ENCODE results near the gene TRMT6.

Gene TRMT6

DNA sequence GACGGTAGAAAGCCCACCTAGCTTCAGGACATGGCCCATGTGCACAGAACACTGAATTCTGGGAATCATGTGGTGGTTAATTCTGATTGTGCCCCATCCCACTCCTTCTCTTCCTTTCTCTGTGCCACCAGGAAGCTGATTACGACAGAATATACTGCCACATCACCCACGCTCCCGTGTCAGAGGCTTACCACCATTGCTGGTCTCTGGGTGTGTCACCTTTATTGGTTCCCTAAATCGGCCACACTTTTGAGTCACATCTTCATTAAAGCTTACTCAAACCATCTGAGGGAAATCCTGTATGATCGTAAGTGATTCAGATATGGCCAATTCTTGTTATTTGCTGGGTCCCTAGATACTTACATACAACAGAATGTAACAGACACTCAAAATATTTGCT, 3.1 kb downstream of the TRMT6 start:
- DNase-seq (ENCODE audit: low read depth): no peak

DNA sequence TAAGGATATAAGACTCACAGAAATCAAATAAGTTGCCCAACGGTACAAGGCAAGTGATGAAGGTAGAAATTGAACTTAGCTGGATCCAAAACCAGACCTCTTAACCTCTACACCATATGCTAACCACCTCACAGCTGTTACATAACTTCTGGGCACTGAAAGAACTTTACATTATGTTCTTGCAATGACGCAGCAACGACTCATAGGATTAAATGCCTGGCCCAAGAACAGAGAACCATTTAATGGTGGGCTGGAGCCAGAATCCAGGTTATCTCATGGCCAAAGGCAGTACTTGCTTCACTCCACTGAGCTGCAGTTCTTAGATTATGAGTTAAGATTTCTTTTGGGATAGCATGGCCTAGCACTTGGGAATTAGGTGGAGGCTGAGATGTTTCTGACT, 4.4 kb downstream of the TRMT6 start:
- DNase-seq (ENCODE audit: low read depth): peak; percentile 26

DNA sequence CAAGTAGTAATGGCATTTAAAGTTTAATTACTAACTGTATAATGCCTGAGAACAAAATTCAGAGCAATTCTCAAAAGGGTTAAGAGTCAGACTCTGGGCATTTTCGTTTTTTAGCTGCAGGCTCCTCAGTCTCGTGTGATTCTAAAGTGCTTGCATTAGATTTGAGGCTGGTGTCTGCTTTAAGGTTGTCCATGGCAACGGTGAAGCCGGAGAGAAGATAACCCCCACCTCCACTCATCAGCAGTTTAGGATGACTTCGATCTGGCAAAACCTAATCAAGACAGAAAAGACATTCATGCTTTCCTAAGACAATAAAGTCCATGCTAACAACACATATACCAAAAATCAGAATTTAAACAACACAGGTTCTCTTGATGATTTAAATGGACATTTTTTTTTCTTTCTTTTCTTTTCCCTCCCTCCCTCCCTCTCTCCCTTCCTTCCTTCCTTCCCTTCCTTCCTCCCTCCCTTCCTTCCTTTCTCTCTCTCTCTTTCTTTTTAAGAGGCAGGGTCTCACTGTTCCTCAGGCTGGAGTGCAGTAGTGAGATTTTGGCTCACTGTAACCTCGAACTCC, 11.8 kb downstream of the TRMT6 start:
- DNase-seq (ENCODE audit: low read depth): no peak

DNA sequence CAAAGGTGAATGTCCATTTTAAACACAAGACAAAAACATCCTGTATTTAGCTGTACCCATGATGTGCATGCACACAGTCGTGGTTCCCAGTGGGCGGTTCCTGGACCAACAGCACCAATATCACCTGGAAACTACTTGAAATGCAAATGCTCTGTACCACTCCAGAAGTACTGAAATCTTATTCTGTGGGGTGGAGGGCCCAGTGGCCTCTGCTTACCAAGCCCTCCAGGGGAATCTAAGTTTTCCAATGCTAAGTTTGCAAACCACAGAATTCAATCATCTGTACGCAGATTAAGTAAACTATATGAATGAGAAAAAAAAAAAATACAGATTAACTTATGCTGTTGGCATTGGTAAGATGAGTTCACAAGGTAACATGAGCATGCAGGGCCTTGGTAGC, 14.1 kb downstream of the TRMT6 start:
- DNase-seq (ENCODE audit: low read depth): no peak

DNA sequence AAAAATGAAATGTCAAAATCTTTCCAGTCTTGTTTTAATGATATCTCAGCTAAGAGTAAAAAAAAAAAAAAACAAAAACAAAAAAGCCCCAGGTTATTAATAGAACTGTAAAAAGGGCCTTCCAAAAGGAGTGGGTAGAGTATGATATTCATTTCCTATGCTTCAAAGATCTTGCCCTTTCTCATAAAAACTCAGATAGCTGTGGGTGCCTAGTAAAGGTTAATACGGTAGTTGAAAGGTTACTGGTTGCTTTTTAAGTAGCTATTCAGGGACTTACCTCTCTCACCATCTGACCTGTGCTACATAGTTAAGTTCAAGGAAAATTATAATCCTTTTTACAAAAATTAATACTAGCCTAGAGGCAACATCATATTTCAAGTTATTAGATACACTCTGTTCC, 14.9 kb downstream of the TRMT6 start:
- no peak for DNase-seq (ENCODE audit: low read depth)

DNA sequence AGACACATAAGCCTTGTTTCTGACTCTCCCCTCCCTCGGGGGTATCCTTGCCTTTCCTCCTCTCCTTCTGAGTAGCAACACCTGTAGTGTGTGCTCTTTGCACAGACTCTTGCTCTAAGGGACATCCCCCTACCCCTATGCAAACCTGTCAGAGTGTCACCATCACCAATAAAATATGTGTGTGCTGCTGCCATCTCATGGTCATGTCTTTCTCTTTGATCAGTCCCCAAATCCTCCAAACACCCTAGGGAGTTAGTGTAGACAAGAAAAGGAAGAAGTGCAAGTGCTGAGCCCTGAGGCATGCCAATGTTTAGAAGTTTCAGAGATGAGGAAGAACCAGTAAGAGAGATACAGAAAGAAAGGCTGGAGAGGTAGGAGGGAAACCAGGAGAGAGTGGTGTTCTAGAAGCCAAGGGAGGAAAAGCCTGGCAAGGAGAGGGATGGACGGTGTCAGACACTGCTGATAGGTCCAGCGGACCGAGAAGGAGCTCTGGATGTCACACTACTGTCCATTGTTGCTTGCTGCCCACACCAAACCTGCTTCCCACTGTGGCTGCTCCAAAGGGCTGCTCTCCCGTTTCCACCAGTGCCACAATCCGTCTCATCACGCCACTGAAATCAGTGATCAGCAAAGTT, 16.4 kb downstream of the TRMT6 start:
- DNase-seq (ENCODE audit: low read depth): no peak

DNA sequence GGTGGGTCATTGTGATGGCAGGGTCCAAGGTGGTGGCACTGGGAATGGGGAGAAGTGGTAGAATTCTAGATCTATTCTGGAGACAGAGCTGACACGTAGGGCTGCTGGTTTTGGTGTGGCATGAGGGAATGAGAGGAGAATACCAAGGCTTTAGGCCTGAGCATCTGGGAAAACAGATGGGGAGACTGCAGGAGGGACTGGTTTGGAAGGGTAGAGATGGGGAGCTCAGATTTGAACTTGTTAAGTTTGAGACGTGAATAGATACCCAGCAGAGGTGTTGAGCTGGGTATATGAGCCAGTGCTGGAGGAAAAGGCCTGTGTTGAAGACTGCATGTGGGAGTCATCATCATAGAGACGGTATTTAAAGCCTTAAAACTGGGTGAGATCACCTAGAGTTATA, 17.5 kb downstream of the TRMT6 start:
- no peak for DNase-seq (ENCODE audit: low read depth)

DNA sequence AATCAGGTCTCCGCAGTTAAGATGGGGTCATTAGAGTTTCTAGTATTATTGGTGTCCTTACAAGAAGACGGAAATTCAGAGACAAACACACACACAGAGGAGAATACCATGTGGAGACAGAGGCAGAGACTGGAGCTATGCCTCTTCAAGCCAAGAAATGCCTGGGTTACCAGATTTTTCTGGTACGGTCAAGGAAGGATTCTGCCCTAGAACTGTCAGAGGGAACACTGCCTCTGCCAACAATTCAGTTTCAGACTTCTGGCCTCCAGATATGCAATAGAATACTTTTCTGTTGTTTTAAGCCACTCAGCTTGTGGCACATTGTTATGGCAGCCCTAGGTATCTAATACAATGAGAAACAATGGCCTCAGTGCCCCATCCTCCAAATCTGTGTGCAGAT, 18.9 kb downstream of the TRMT6 start:
- no peak for DNase-seq (ENCODE audit: low read depth)

DNA sequence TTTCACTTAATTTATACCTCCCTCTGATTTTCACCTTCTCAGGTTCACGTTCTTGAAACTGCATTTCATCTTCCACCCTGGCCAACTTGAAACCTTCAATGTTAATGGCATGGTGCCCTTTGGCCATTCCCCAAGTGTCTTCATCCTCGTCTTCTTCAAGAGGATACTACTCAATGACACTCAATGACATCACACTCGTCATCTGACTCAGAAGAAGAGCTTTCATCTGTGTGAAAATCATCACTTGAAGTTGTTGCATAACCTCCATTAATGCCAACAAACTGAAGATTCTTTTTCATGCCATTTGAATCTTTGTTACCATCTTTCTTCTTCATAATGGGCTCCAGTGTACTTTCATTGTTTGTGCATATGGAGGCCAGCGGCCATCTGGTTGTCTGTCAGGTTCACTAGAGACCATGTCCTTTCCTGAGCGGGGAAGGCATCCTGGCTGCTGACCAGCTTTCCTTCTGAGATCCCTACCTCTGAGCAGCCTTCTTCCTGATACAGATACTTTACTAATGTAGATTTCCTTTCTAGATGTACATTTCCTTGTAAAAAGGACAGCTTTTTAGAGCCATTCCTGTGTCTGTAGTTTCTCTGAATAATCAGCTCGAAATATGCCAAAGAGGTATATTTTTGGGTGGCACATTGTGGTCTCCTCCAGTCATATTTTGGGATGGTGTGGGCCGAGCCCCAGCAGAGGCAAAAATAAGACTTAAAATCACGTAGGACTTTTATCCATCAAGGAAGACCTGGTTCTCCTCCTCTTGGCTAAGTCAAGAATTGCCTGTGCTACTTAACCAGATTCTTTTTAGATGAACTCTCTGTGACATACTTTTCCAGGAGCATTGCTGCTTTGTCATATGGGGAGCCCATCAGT, 21.3 kb downstream of the TRMT6 start:
- no peak for DNase-seq (ENCODE audit: low read depth)

DNA sequence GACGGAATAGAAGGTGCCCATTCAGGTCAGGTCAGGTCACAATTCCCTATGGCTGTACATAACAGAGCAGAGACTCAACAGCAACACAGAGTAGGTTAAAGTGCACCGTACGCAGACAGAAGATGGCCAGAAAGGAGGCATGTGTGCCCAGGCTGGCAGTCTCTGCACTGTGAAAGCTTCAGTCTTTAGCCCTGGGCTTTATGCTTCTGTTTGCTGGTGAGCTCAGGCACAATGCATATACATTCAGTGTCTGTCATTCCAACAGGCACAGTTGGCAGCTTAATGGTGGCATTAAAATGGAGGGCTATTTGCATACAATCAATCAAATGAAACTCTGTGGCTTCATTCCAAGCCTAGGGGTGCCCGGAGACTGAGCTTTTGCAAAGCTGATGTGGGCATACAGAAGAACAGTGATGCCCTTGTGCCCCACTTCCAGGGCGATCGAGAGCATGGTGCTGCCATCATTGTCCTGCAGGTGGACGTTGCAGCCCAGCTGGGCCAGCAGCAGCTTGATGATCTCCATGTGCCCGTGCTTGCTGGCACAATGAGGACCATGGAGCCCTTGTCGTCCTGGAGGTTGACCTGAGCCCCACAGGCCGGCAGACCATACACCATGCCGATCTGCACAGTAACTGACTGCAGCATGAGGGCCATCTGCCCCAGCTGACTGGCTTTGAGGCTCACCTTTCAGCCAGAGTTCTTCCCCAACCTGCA, 22.4 kb downstream of the TRMT6 start:
- no peak for DNase-seq (ENCODE audit: low read depth)

DNA sequence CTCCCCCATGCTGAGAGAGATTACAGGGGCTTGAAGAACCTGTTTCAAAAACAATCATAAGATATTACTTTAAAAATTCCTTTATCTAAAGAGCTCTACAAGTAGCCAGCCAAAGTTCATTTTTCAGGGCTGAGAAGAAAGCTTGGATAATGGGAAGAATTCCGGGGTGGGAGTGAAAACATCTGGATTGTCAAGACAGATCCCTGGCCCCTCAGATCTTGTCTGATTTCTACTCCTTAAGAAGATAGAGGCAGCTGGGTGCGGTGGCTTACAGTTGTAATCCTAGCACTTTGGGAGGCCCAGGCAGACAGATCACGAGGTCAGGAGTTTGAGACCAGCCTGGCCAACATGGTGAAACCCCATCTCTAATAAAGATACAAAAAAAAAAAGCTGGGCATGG, 24.8 kb downstream of the TRMT6 start:
- DNase-seq (ENCODE audit: low read depth): no peak

DNA sequence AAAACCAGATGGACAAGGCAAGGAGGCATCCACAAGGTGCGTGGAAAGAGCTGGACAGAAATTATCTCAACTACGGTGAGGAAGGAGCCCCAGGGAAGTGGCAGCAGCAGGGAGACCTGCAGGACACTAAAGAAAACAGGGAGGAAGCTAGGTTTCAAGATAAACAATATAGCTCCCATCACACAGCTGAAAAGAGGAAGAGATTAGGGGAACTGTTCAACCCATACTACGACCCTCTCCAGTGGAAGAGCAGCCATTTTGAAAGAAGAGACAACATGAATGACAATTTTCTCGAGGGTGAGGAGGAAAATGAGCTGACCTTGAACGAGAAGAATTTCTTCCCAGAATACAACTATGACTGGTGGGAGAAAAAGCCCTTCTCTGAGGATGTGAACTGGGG, 26.8 kb downstream of the TRMT6 start:
- no peak for DNase-seq (ENCODE audit: low read depth)

DNA sequence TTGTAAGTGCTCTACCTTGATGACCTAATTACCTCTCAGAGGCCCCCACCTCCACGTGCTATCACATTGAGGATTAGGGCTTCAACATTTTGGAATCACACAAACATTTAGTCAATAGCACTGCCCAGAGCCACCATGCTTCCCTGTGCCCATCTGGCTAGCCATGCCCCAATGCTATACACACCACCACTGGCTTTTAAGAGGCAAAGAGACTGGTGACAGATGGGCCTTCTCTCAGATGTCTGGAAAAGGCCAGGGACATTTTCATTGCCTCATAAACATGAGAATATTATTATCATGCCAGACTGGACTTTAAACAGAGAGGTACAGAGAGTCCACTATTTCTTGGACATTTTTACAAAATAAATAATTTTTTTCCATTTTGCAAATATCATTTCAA, 29.8 kb downstream of the TRMT6 start:
- no peak for DNase-seq (ENCODE audit: low read depth)

DNA sequence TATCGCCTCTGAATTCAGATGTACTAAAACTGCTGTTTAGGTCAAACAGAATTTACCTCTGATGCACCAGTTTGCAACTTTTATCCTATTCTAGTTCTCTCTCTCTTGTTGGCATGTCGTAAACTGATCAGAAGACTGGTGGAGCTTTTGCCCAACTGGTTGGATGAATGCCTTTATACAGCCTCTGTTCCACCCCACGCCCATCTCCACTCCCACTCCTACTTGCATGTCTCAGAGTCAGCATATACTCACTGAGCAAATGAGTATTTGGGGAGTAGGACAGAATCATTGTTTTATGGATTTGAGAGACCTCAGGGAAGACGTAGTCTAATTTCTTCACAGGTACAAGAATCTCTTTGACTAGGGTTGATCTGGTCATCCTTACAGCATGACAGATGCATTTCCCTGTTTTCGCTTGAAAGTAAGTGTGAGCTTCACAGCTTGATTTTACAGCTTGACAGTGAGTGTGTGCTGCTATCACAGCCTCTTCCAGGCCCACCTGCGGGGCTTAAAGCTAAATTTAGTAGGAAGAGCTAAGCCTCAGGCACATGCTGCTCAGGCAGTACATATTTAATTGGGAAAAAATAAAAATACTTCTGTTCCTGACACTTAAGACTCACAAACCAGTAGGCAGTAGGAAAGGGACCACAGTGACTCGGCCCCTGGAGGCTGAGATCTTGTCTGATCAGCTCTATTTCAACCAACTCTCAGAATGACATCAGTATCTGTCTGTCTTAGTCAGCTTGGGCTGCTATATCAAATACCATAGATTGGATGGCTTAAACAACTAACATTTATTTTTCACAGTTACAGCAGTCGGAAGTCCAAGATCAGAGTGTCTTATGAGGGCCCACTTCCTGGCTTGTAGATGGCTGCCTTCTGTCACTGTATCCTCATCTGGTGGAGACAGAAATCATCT, 30.4 kb downstream of the TRMT6 start:
- DNase-seq (ENCODE audit: low read depth): no peak

DNA sequence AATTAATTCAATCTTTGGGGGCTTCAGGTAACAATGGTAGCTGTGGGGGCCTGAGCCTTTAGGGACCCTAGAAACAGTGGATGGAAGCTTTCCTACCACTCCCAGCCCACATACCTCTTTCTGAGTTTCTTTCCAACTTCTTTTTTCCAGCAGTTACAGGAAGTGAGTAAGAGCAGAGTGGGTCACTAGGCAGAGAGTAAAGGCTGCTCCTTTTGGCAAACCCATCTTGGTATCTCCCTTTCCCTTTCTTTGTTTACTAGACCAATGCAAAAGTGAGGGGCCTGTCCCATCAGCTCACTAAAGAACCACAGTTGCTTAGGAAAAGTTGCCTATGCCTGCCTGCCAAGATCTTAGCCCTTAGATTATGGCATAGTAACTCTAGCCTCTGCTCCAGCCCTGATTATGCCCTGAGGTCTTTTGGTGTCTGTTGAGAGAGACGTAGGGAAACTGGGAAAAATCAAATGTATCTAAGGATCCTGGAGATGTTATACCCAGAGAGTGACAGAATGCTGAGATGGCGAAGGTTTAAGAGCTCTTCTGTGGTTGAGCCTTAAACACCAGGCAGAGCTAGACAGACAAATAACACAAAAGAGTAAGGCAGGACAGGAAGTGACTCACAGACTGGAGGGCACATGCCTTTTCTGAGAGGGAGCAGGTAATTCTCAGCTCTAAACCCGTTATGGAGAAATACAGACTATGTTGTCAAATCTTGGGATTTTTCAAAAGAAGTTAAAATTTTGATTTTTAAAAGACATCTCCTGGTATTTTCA, 31.3 kb downstream of the TRMT6 start:
- DNase-seq (ENCODE audit: low read depth): peak; percentile 22

DNA sequence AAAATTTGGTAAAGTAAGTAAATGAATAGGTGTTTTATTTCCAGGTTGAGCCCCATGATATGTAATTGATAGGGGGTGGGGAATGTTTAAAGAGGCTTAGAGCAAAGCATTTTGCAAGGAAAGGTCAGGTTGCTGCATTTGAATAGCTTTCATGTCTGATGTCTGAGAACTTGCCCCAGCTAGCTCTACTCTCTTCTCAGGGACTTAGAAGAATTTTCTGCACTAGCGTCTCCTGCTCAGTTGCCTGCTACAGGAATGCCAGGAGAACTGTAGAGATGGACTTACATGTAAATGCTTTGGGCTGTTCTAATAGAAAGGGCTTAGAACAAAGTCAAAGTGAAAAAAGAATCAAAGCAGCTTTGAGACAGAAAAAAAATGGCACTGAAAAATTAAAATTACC, 35.5 kb downstream of the TRMT6 start:
- DNase-seq (ENCODE audit: low read depth): no peak

DNA sequence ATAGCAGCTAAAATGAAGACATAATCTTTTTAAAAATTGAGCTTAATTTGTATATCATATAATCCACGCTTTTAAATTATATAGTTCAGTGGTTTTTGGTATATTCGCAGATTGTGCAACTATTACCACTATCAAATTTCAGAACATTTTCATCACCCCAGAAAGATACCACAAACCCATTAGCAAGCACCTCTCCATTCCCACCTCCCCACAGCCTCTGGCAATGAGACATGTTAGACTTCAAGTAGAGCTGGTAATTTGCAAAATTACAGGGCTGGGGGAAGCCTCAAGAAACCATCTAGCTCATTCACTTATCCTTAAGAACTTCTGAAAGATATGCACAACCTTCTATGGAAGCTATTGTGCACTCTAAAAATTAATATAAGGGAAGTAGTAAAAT, 37.2 kb downstream of the TRMT6 start:
- DNase-seq (ENCODE audit: low read depth): no peak

DNA sequence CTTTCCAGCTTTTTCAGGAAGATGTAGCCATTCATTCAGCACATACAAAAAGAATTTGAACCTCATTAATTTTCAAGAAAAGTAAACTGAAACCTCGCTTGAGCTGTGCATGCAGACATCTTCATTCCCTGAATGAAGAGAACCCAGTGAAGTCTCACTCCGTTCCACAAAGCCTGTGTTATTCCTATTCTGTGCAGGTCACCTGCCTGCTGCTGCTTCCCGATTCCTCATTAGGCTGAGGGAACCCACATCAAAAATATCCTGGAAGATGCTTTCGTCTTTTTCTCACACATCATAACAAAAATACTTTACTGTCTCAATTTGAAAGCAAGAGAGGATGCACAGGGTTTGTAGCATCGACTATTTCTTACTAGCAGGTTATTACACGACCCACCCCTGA, 40.1 kb downstream of the TRMT6 start:
- DNase-seq (ENCODE audit: low read depth): no peak

DNA sequence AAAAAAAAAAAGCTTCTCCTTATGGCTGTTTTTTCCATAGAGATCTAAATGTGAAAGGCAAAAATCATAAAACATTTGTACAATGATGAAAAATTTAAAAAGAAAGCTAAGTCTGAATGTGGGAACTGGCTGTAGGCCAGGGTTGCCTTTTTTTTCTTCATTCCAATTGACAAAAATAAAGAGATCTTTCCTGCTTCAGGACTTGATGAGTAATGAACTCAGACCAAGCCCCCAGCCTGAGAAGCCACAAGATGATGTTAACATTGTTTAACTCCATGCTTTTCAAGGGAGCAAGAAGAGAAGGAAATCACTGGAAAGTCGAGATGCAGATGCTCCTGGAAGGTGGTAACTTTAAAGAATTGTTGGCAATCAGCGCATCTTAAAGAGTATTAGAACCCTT, 41.4 kb downstream of the TRMT6 start:
- DNase-seq (ENCODE audit: low read depth): peak; percentile 31

DNA sequence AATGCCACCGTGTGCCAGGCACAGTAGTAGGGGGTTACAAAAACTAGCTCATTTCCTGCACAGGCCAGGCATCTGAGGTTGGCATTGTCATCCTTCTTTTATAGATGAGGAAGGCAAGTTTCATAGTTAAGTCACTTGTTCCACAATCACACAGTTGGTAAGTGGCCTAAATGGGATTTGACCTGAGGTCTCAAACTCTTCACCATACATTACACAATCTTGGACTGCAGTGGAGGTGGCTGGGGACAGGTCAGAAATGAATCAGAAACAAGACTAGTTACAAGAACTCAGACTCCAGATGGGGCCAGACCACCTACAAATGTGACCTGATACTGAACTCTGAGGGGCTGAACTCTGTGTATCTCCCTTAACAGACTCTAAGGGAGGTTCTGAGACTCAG, 49.4 kb downstream of the TRMT6 start:
- DNase-seq (ENCODE audit: low read depth): no peak

DNA sequence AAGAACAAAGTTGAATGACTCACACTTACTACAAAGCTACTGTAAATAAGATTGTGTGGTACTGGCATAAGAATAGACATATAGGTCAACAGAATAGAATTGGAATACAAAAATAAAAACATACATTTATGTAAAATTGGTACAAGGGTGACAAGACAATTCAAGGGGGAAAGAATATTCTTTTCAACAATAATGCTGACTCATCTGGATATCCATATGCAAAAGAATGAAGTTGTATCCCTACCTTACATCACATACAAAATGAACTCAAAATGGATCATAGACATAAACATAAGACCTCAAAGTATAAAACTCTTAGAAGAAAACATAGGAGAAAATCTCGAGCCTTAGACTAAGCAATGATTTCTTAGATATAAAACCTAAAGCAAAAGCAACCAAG, 50.9 kb downstream of the TRMT6 start:
- no peak for DNase-seq (ENCODE audit: low read depth)
